ENCODE data around the gene ERC2.

ERC2 gene

DNA sequence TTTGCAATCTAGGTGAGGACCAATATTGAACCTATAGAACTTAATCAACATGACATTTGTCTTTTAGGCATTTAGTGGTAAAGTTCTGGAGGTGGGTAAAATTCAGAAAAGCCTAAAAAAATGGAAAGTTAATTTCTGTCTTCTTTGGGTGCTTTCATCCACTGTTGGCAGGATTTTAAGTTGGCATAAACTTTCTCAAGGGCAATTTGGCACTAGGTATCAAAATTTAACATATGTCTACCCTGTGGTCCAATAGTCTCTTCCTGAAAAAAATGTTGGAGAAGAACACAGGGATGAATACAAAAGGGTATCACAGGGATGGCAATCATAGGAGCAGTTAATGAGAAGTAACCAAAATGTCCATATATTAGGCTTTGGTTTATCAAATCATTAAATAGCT, 754.2 kb downstream of the ERC2 start:
- TF ChIP-seq, protein P1, sequence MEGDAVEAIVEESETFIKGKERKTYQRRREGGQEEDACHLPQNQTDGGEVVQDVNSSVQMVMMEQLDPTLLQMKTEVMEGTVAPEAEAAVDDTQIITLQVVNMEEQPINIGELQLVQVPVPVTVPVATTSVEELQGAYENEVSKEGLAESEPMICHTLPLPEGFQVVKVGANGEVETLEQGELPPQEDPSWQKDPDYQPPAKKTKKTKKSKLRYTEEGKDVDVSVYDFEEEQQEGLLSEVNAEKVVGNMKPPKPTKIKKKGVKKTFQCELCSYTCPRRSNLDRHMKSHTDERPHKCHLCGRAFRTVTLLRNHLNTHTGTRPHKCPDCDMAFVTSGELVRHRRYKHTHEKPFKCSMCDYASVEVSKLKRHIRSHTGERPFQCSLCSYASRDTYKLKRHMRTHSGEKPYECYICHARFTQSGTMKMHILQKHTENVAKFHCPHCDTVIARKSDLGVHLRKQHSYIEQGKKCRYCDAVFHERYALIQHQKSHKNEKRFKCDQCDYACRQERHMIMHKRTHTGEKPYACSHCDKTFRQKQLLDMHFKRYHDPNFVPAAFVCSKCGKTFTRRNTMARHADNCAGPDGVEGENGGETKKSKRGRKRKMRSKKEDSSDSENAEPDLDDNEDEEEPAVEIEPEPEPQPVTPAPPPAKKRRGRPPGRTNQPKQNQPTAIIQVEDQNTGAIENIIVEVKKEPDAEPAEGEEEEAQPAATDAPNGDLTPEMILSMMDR (IDR thresholded peaks at IDR 0.05; ENCODE audit: control insufficient read depth, insufficient read depth, low read depth, low read length, missing control alignments), result no peak
- no peak overlapping the region for H3K4me3 ChIP-seq (ENCODE audit: control insufficient read depth, low read depth, low read length)
- no peak for DNase-seq (ENCODE audit: low read depth)

- TF ChIP-seq, protein P1 (IDR thresholded peaks at IDR 0.05; ENCODE audit: control insufficient read depth, insufficient read depth, low read depth, low read length, missing control alignments), result no peak
- H3K4me3 ChIP-seq (ENCODE audit: control insufficient read depth, low read depth, low read length), result no peak overlapping the region
- no peak for DNase-seq (ENCODE audit: low read depth)
Observed at GRCh38 chr3:55711646-55712045, 756.6 kb downstream of the ERC2 start.

DNA sequence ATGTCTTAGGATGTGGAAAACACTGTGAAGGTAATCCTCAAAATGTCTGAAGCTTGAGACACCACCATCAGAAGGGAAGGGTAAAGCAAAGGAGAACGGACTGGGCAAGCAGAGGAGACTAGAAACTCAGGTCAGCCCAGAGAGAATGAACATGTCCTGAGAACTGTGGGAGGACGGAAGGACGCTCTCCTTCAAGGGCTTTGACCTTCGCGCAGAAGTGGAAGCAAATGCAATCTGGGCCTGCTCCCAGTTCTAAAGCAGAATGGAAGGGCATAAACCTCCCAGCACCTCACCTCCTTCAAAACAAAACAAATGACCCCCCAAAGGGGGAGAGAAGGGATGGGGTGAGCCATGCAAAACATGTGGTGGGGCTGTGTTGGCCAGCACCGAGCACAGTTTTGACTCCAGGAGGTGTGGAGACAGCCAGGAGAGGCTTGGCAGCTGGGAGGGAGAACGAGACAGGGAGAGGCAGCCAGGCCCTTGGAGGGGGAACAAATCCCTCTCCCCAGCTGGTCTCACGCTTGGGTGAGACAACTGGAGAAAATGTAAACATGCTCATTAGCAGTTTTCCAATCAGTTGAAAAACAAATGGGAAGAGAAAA, 758.8 kb downstream of the ERC2 start:
- no peak overlapping the region for H3K4me3 ChIP-seq (ENCODE audit: control insufficient read depth, low read depth, low read length)
- no peak for DNase-seq (ENCODE audit: low read depth)
- TF ChIP-seq, protein P1 (IDR thresholded peaks at IDR 0.05; ENCODE audit: control insufficient read depth, insufficient read depth, low read depth, low read length, missing control alignments), result no peak

DNA sequence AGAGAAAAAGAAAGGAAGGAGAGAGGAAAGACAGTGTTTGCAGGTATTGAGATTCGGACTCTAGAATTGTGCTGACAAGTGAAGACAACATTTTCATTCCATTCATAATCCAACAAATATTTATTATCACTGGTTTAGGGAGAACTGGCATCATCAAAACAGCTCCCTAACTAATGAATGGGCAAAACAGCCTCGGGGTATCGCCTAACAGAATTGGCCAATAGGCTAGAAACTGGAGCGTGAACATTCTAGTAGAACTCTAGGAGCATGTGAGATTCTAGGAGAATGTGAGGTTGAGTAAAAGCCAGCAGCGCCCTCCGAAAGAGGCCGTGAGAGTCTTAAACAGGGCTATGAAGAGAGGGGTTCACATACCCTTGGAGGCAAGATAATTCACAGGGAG, 759.3 kb downstream of the ERC2 start:
- DNase-seq (ENCODE audit: low read depth), result no peak
- TF ChIP-seq, protein P1 (IDR thresholded peaks at IDR 0.05; ENCODE audit: control insufficient read depth, insufficient read depth, low read depth, low read length, missing control alignments), result no peak
- H3K4me3 ChIP-seq (ENCODE audit: control insufficient read depth, low read depth, low read length), result no peak overlapping the region

DNA sequence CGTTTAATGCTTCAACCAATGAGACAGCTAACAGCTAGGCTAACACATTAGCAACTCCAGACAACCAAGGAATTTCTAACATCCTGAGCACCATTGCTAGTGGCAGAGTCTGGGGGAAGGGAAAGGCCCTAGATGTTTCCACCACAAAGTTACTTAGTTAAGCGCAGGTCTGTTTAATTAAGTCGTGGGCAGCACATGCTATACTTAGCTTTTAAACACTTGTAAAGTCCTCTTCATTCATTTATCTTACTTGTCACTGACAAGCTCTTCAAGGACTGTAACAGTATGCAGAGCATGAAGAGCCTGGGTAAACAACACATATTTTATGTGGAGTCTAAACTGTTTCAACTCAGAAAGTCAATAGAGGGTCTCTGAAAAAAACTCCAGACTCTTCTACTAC, 760.0 kb downstream of the ERC2 start:
- no peak overlapping the region for H3K4me3 ChIP-seq (ENCODE audit: control insufficient read depth, low read depth, low read length)
- TF ChIP-seq, protein P1 (IDR thresholded peaks at IDR 0.05; ENCODE audit: control insufficient read depth, insufficient read depth, low read depth, low read length, missing control alignments), result no peak
- DNase-seq (ENCODE audit: low read depth), result no peak

- H3K4me3 ChIP-seq (ENCODE audit: control insufficient read depth, low read depth, low read length), result no peak overlapping the region
- no peak for DNase-seq (ENCODE audit: low read depth)
- TF ChIP-seq, protein P1 (IDR thresholded peaks at IDR 0.05; ENCODE audit: control insufficient read depth, insufficient read depth, low read depth, low read length, missing control alignments), result no peak
Observed at GRCh38 chr3:55704521-55704920, 763.7 kb downstream of the ERC2 start.

DNA sequence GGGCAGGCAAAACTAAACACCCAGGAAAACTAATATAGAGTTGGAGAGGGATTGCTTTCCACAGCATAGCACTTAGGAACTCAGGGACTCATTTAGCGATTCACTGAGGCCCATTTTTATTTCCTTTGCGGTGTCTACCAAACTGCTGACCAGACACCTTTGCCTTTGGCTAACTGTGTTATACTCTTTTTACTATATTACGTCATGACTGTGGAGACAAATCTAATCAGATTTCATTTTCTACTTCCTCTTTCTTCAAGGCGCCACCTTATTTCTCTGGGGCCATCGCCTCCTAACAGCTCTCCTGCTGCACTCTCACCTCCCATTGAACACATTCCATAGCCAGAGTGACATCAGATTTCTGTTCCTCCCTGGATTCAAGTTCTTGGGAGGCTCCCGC, 765.4 kb downstream of the ERC2 start:
- no peak overlapping the region for H3K4me3 ChIP-seq (ENCODE audit: control insufficient read depth, low read depth, low read length)
- TF ChIP-seq, protein P1 (IDR thresholded peaks at IDR 0.05; ENCODE audit: control insufficient read depth, insufficient read depth, low read depth, low read length, missing control alignments), result no peak
- no peak for DNase-seq (ENCODE audit: low read depth)

All from AG09309 (cell line).